Fibroblast of skin of left quadriceps (primary cell): Measurements from ENCODE around the gene TMPRSS2.

ENCODE experiments used
- DNase-seq, 2 experiments: peaks; one replicate each; pipeline ENCODE4 v3.0.0-alpha.2; 2013; ENCODE audit warnings: low read depth in 2 of 2

TMPRSS2 gene

DNA sequence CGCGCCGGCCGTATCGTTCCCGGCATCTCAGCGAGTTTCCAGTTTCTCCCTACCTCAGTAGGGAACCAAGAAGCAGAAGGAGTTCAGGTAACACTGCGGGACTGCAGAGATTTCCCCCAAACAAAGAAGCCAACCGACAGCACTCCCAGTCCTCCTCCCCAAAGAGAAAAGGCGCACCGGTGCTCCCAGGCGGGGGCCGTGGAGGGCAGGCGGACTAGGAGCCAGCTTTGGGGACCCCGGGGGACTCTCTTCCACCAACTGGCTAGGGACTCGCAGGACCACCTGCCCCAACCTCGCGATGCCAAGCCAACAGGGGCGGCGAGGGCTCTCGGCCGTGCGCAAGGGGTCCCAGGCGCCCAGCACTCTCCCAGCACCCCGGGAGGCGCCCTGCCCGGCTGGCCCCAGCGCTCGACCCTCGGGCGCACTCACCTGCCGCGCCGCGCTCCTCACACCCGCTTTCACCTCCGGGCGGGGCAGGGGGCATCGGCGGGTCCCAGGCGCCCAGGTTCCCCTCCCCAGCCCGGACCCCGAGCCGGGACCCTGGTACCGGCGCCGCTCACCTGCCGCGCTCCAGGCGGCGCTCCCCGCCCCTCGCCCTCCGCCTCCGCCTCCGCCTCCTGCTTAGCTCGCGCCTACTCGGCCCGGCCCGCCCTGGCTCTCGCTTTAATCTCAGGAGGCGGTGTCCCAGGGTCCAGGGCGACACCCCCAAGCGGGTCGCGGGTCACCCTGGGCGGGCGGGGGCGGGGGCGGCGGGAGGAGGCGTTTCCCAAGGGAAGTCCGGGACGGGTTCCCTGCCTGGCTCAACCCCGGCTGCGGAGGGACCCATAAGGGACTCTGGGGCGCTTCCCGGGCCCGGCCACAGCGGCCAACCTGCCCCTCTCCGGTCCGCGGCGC lies at the start of gene TMPRSS2:
Gene TMPRSS2, minus strand, starts transcription at position 638 of the 894 bp plus-strand sequence. CDS start 10,025 bp downstream, outside the sequence.
- DNase-seq: no peak

DNA sequence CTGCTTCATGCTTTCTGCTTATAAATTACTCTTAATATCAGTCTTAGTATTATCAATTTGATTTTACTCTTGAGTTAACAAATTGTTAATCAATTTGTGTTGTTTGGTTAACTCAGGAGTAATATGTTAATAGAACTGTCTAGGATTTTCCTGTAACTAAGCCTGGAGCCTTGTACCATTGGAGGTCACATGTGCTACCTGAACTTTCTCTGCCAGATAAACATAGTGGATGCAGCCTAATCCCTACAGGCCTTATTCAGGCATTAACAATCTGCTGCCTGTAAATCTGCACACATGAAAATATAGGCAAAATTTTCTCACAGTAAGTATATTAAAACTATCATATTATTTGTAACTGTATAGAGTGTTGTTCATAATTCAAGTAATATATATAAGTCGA lies 47.1 kb upstream of the TMPRSS2 start:
- no peak for DNase-seq

DNA sequence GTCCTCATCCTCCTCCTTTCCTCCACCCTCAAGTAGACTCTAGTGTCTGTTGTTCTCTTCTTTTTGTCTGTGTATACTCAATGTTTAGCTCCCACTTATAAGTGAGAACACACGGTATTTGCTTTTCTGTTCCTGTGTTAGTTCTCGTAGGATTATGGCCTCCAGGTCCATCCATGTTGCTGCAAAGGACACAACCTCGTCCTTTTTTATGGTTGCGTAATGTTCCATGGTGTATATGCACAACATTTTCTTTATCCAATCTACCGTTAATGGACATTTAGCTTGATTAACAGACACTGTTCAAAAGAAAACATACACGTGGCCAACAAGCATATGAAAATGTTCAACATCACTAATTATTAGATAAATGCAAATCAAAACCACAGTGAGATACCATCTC lies 44.3 kb upstream of the TMPRSS2 start:
- no peak for DNase-seq

DNA sequence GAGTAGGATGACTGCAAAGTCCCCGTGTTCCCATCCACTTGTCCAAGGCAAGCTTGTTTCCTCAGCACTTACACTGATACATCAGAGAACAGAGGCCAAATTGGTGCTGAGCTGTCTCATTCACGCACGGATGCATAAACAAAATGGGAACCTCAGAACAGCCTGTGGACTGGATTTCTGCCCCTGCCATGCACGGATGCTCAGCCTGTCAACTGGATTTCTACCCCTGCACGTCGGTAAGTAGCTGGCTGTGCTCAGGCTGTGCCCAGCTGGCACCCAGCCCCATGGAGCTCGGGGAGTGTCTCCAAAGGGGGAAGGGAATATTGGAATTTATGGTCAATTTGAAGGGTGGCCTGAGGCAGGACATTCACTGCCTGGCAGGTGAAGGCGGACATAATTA lies 40.8 kb upstream of the TMPRSS2 start:
- DNase-seq: no peak

DNA sequence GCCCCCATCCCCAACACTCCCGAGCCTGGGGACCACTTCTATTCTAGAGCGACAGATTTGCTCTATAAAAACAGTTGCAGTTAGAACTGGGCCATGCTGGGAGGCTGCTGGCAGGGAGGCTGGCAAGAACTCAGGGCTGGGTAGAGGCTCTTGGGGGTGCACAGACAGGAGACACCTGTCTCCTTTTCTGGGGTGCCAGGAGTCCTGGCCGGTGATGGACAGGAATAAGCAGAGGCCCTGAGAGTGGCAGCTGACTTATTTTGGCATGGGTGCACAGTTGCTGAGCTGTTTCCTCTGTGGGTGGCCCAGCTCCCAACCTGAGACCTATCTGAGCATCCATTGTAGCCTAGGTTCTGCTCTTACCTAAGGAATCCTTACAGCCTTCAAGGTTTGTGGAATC lies 39.2 kb upstream of the TMPRSS2 start:
- no peak for DNase-seq

DNA sequence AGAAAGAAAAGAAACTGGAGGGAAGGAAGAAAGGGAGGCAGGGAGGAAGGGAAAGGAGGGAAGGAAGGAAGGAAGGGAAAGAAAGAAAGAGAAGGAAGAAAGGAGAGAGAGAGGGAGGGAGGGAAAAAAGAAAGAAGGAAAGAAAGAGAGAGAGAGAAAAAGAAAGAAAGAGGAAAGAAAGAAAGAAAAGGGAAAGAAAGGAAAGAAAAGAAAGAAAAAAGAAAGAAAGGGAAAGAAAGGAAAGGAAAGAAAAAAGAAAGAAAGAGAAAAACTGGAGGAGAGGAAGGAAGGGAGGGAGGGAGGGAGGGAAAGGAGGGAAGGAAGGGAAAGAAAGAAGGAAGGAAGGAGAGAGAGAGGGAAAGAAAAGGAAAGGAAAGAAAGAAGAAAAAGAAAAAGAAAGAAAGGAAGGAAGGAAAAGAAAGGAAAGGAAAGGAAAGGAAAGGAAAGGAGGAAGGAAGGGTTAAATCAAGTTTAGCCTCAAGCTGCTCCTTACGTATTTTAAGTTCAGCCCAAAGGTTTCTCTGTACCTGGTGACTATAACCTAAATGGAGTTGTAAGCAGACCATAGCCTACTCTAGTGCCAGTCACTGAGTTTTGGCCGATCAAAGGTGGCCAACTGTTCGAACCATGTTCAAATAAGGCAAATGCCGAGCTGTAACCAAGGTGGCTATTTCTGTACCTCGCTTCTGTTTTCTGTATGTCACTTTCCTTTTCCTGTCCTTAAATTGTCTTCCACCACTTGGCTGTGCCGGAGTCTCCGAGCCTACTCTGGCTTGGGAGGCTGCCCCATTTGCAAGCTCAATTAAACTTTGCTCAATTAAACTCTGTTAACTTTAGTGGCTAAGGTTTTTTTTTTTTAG lies 37.8 kb upstream of the TMPRSS2 start:
- no peak for DNase-seq

DNA sequence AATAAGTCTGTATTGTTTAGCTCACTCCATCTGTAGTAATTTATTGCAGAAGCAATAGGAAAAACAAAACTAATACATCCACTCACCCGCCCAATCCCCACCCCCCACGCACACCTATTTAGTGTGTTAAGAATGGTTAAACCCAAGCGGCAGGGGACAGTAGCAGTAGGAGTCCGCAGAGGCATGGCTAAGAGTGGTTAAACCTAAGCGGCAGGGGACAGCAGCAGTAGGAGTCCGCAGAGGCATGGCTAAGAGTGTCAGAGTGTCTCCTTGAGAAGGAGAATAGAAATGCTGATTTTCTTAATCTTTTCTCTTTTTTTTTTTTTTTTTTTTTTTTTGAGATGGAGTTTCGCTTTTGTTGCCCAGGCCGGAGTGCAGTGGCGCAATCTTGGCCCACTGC lies 34.8 kb upstream of the TMPRSS2 start:
- DNase-seq: no peak

DNA sequence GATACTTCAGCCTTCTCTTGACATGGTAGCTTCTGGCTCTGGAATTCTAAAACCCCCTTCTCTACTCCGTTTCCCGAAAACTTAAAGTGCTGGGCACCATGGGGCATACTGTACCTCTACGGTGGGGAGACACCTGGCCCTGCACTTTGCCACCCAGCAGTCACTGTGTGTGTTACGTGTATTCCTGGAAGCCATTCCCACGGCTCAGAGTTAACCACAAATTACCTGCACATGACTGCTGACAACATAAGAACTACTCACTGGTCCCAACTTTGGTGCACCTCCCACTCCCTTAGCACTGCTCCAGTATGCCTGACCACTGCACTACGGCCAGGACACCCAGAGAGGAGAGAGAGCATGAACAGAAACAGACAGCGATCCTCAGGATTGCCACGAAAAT lies 29.4 kb upstream of the TMPRSS2 start:
- no peak for DNase-seq

DNA sequence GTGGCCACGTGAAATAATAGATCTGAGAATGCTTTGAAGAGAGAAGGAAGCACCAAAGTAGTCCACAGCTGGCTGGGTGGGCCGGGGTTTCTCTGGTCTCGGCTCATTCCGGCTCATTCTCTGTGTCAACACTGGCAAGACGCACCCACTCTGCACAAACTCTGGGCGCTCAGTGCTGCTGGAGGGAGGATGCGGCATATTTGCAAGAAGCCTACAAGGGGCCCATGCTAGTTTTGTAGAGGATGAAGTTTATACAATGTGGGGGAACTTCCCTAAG lies 28.8 kb upstream of the TMPRSS2 start:
- DNase-seq: no peak

DNA sequence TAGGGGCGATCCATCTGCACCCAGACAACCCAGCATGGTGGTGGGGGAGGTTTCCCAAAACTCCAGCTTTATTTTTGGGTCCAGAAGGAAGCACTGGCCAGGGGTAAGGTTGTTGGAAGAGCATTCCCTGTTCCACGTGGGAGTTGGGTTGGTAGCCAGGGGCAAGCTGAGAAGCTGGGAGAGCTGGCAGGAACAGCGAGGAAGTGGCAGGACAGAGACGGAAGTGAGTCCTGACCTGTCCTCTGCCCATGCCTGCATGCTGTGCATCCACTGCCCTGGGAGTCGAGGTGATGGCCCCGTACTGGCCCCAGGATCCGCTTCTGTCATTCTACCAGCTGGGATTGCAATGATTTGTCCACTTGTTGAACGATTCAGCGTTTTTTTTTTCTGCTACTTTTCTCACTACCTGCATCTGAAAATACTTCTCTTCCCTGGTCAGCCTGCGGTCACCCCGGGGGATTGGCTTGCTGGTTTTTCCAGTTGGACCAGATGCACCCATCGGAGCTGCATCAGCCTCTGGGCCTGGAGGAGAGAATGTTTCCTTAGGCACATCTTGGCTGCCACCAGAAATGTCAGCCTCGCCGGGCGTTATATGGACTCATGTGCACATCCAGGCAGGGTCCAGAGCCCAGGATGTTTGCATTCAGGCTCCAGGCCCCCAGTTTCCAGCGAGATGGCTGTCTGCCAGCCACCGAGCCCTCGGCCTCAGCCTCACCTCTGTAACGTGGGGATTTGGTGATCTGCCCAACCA lies 28.3 kb upstream of the TMPRSS2 start:
- no peak for DNase-seq

DNA sequence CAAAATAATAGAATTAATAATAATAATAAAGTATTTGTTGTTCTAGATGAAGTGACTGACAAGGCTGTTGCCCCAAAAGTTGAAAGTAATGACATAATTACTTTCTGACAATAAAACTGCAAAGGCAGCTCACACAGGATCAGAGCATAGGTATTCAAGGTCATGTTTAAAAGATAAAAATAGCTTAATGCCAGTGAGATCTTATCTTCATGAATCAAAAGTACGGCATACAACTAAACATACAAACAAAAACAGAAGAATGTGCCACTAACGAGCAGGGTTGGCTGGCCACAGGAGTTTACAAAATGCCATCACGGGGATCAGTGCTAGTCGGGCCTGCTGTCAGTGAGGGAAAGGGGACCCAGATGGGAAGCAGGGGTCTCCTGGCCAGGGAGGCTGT lies 22.4 kb upstream of the TMPRSS2 start:
- no peak for DNase-seq

DNA sequence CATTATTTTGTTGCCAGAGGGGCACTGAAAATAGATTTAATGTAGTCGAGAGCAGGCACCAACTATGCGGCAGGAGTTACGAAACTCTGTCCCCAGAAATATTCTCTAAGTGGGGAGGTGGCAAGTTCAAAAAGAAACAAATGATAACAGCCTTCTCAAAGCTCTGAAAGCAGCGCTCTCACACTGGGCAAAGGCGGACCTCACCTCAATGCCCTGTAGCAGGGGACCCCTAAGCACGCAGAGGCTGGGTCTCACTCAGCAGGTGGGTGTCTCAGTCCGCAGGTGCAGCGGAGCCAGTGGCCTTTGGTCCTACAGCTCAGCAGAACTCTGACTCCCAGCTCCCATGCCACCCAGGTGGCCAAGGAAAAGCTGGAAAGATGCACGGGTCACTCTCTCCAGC lies 21.8 kb upstream of the TMPRSS2 start:
- DNase-seq: no peak

DNA sequence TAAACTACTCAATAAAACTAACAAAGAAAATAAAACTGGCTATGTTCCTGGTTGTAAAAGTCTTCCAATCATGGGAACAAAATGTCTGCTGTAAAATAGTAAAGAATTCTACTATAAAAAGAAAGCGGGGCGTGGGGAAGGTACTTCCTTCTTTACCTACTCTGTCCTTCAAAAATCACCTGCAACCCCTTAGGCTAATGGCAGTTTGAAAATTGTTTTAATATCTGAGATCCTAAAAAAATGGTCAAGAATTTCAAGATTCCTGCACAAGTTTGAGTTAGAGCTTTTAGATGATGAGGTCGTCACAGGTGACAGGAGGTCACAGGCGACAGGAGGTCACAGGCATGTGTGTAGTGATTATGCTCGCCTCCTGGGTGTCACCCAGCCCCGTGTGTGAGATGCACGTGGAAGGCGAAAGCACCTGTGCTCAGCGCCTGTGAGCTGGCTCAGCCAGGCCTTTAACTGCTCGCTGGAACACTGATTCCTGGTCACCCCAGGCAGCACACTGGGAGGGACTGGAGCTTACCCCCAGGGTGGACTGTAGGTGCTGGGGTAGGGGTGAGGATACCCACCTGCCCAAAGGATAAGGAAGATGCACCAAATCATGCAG lies 18.6 kb upstream of the TMPRSS2 start:
- DNase-seq: no peak

DNA sequence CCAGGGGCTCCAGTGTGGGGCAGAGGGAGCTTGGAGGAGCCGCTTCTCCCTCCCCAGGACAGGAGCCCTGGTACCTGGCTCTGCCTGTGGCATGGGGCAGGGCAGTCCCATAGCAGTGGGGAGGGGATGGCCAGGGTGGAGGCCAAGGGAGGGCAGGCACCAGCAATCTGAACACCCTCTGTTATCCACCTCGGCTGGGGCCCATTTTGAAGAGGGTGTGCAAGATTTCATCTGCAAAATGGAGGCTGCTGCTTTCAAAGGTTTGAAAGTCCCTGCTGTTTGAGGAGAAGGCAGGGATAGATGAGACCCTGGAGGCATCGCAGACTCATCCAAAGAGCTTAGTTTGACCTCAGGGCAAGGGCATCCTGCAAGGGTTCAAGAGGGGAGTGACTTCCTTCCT lies 15.2 kb upstream of the TMPRSS2 start:
- DNase-seq: no peak

DNA sequence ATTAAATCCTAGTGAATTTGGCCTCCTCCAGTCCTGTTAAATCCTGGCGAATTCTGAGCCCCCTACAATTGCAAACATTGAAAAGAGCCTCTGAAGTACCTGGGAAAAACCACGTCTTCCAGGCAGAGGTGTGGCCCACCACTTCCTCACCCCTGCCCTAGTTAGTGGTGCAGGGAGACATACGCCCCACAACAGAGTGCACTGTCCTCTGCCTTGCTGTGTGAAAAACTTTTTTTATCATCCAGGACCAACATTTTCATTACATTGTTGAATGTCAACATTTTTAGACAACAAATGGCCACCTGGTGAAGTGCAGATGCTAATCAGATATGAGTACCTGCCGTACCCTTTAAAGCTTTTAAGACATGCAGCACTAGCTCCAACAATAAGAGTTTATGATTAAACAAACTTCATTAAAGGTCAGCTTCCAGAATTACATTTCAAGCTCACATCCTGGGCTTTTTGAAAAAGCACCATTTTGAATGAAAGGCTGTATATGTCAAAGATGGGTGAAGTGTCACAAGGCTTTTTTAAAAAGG lies 13.6 kb upstream of the TMPRSS2 start:
- DNase-seq: no peak

DNA sequence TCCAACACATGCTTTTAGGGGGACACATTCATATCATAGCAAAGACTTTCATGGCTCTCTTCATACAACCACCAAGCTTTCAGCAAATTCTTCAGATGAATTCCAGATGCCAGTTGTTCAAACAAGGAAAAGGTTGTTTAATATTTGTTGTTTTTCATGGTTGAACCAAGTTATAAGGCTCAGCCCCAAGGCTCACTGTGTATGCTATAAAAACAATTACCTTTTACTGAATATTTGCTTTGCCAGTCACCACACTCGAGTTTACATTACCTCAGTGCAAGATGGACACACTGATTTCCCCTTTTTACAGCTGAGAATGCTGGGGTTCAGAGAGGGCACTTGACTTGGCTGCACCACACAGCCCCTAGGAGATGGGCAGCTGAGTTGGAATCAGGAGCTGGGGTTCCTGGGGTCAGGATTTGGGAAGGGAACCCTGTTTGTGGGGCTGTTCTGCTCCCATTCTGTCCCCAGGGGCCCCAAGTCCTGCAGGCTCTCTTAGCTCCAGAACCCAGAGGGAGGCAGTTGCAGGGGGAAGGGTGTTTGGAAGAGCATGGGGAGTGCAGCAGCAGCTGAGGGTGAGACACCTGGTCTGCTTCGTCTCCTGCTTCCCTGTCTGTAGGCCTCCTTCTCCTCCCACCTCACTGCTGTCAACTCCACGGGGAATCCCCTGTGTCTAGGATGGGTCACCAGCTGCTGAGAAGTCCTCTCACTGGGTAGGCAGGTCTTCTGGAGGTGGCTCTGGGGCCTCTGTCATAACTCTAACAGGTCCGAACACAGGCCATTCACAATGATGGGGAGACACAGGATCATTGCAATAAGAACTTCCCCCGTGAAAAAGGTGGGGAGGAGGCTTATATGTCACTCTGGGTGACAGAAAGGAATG lies 12.8 kb upstream of the TMPRSS2 start:
- DNase-seq: no peak

DNA sequence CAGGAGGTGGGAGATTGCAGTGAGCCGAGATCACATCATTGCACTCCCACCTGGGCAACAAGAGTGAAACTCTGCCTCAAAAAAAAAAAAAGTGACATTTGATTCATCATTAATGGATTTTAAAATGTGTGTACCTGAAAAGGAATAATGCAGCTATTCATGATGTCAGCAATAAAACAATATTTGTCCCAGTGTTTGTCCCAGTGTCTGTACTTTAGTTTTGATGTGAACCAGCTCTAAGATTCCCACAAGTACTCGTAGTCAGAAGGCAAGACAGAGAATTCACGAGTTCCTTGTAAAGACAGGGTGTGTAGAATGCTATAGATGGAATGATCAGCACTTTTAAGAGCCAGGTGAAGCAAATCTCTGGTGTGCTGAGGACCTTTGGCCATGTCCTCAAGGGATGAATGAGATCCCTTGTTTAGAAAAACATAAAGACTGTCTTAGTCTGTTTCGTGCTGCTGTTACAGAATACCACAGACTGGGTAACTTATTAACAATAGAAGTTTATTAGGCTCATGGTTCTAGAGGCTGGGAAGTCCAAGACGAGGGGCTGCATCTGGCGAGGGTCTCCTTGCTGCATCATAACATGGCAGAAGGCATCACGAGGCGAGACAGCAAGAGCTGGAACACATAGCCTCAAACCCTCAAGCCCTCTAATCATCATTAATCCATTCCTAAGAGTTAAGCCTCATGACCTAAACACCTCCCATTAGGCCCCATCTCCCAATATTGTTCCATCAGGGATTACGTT lies 12.0 kb upstream of the TMPRSS2 start:
- no peak for DNase-seq

DNA sequence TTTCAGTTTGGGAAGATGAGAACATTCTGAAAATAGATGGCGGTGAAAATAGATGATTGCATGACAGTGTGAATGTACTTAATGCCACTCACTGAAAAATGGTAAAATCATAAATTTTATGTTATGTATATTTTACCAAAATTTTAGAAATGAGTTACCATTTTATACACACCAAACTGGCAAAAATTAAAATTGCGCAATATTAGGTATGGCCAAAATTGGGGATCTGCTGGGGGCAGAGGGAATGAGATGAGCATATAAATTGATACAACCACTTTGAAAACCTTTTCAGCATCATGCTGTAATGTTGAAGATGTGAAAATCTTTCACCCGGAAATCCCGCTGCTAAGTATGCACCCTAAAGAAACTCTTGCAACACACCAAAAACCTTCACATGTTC lies 10.8 kb upstream of the TMPRSS2 start:
- DNase-seq: no peak

DNA sequence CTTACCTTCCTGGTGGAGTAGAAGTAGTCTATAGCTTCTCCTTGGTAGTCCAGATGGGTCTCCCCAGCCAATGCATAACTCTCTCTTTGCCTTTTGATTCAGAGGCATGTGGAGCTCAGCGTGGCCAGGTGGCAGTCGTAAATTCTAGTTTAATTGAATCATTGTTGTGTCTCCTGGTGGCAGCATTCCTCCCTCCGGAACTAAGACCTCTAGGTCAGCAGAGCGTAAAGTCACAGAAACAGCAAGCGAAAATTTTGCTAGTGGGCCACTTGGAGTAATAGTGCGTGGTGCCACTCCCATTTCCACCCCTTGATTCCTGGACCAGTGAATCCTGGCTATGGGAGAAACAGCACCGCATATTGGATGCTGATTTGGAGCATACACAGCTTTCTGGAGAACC lies 3.9 kb upstream of the TMPRSS2 start:
- DNase-seq: no peak

DNA sequence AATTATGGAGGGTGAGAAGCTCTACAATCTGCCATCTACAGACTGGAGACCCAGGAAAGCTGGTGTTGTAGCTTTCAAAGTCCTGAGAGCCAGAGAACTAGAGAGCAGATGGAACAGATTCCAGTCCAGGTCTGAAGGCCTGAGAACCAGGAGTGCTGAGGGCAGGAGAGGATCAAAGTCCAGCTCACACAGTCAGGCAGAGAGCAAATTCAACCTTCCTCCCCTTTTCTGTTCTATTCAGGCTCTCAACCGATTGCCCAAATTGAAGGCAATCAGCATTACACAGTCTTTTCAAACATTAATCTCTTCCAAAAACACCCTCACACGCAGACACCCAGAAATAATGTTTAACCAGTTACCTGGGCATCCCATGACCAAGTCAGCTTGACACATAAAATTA lies 2.5 kb upstream of the TMPRSS2 start:
- no peak for DNase-seq
